HEK293 (cell line): Measurements from ENCODE around the gene APLNR.

ENCODE experiments used
- CTCF ChIA-PET: fragments of 350-600 bp; formaldehyde crosslinking; extraction: SDS; loops from one replicate; lab custom pipeline; 2021; ENCODE audit warnings: antibody characterized with exemption; lab: Yijun Ruan, JAX
- POLR2A ChIA-PET: fragments of 300-600 bp; formaldehyde crosslinking; extraction: SDS; loops from one replicate; lab custom pipeline; 2020; ENCODE audit warnings: antibody characterized with exemption, inconsistent platforms; lab: Yijun Ruan, JAX
- H3K27ac ChIP-seq: fragments of 200-500 bp; sonication (Bioruptor generic); 2 replicates; pipeline ENCODE4 v1.5.1; 2014; ENCODE audit warnings: low read depth, low read length, control low read depth, inconsistent platforms; ENCODE audit errors: extremely low read depth
- H3K36me3 ChIP-seq, 2 experiments: fragments of 200-500 bp in 1 of 2; sonication (Bioruptor generic) in 1 of 2; 1 replicate in 1 of 2; 2 replicates in 1 of 2; pipeline ENCODE4 v1.5.1; 2014 to 2017; ENCODE audit warnings: inconsistent platforms in 2 of 2, low read length in 2 of 2; ENCODE audit not compliant: control insufficient read depth in 2 of 2, insufficient read depth in 1 of 2
- H3K4me1 ChIP-seq: fragments of 200-500 bp; sonication (Bioruptor generic); 2 replicates; pipeline ENCODE4 v1.5.1; 2014; ENCODE audit warnings: mild to moderate bottlenecking, low read length, inconsistent platforms; ENCODE audit not compliant: control insufficient read depth, insufficient read depth
- H3K4me3 ChIP-seq: 2 replicates; pipeline ENCODE4 v1.5.1; 2011; ENCODE audit warnings: low read depth, mild to moderate bottlenecking, control low read depth, low read length, moderate library complexity
- H3K9me3 ChIP-seq: fragments of 200-500 bp; sonication (Bioruptor generic); 2 replicates; pipeline ENCODE4 v1.5.1; 2014; ENCODE audit warnings: low read depth, low read length, inconsistent platforms; ENCODE audit not compliant: control insufficient read depth, insufficient read depth
- GFI1B ChIP-seq: fragments of 450-650 bp; formaldehyde crosslinking; IDR thresholded peaks from 2 replicates; pipeline ENCODE4 v1.5.1; 2016; ENCODE audit warnings: missing biosample characterization, missing genetic modification characterization
- OVOL3 ChIP-seq: fragments of 450-650 bp; formaldehyde crosslinking; IDR thresholded peaks from 2 replicates; pipeline ENCODE4 v1.5.1; 2016; ENCODE audit warnings: missing biosample characterization, missing genetic modification characterization
- TRIM28 ChIP-seq: IDR thresholded peaks from 2 replicates; pipeline ENCODE4 v1.6.1; 2011; ENCODE audit warnings: low read length, control low read depth, borderline replicate concordance
- YY1 ChIP-seq: fragments of 450-650 bp; formaldehyde crosslinking; IDR thresholded peaks from 2 replicates; pipeline ENCODE4 v1.5.1; 2018; ENCODE audit warnings: missing biosample characterization, missing genetic modification characterization
- ZNF16 ChIP-seq: fragments of 450-650 bp; formaldehyde crosslinking; IDR thresholded peaks from 2 replicates; pipeline ENCODE4 v1.5.1; 2016; ENCODE audit warnings: low read depth, missing biosample characterization, missing genetic modification characterization
- ZNF19 ChIP-seq: fragments of 450-650 bp; formaldehyde crosslinking; IDR thresholded peaks from 2 replicates; pipeline ENCODE4; 2016; ENCODE audit warnings: missing biosample characterization, missing genetic modification characterization, low read depth
- ZNF2 ChIP-seq: fragments of 450-650 bp; formaldehyde crosslinking; IDR thresholded peaks from 2 replicates; pipeline ENCODE4 v1.5.1; 2016; ENCODE audit warnings: missing biosample characterization, missing genetic modification characterization
- ZNF24 ChIP-seq: fragments of 450-650 bp; formaldehyde crosslinking; IDR thresholded peaks from 2 replicates; pipeline ENCODE4 v1.5.1; 2016; ENCODE audit warnings: missing biosample characterization, missing genetic modification characterization
- ZNF394 ChIP-seq: fragments of 450-650 bp; formaldehyde crosslinking; IDR thresholded peaks from 2 replicates; pipeline ENCODE4 v1.5.1; 2016; ENCODE audit warnings: missing biosample characterization, missing genetic modification characterization, mild to moderate bottlenecking, moderate library complexity, borderline replicate concordance
- ZNF510 ChIP-seq: fragments of 450-650 bp; formaldehyde crosslinking; IDR thresholded peaks from 2 replicates; pipeline ENCODE4 v1.5.1; 2018; ENCODE audit warnings: mild to moderate bottlenecking, missing genetic modification characterization, missing biosample characterization; ENCODE audit not compliant: insufficient replicate concordance
- ZNF514 ChIP-seq: fragments of 450-650 bp; formaldehyde crosslinking; IDR thresholded peaks from 2 replicates; pipeline ENCODE4 v1.5.1; 2016; ENCODE audit warnings: missing biosample characterization, missing genetic modification characterization
- ZNF560 ChIP-seq: fragments of 450-650 bp; formaldehyde crosslinking; IDR thresholded peaks from 2 replicates; pipeline ENCODE4 v1.5.1; 2017; ENCODE audit warnings: missing biosample characterization, missing genetic modification characterization, borderline replicate concordance
- ZNF664 ChIP-seq: fragments of 450-650 bp; formaldehyde crosslinking; IDR thresholded peaks from 2 replicates; pipeline ENCODE4 v1.5.1; 2016; ENCODE audit warnings: missing biosample characterization, missing genetic modification characterization
- ZNF701 ChIP-seq: fragments of 450-650 bp; formaldehyde crosslinking; IDR thresholded peaks from 2 replicates; pipeline ENCODE4 v1.5.1; 2016; ENCODE audit warnings: missing biosample characterization, missing genetic modification characterization
- ZNF776 ChIP-seq: fragments of 450-650 bp; formaldehyde crosslinking; IDR thresholded peaks from 2 replicates; pipeline ENCODE4 v1.5.0; 2017; ENCODE audit warnings: missing biosample characterization, missing genetic modification characterization, borderline replicate concordance
- ZNF791 ChIP-seq: fragments of 450-650 bp; formaldehyde crosslinking; IDR thresholded peaks from 2 replicates; pipeline ENCODE4 v1.5.1; 2016; ENCODE audit warnings: missing biosample characterization, missing genetic modification characterization
- ZXDB ChIP-seq: fragments of 450-650 bp; formaldehyde crosslinking; IDR thresholded peaks from 2 replicates; pipeline ENCODE4 v1.5.1; 2016; ENCODE audit warnings: missing biosample characterization, missing genetic modification characterization
- TF ChIP-seq, protein P1 (sequence below): fragments of 450-650 bp; formaldehyde crosslinking; IDR thresholded peaks from 2 replicates; pipeline ENCODE4 v1.5.1; 2016; ENCODE audit warnings: missing biosample characterization, missing genetic modification characterization
- TF ChIP-seq, protein P2 (sequence below): fragments of 450-650 bp; formaldehyde crosslinking; IDR thresholded peaks from 2 replicates; pipeline ENCODE4 v1.5.1; 2017; ENCODE audit warnings: missing biosample characterization, missing genetic modification characterization

Gene APLNR

GRCh38 chr11:57214494-57214893 is 22.6 kb downstream of the APLNR start:
- no peaks in the 10 kb centered on the region for H3K9me3 ChIP-seq
- H3K27ac ChIP-seq, result no peak overlapping the region
- H3K4me1 ChIP-seq, result no peaks in the 10 kb centered on the region
- H3K36me3 ChIP-seq, result no peaks in the 10 kb centered on the region
- ChIA-PET CTCF (no interaction called here), POLR2A (no interaction called here)
- no peak overlapping the region for H3K4me3 ChIP-seq
- TF ChIP-seq ZNF2 (tag by site-specific recombination) (no peak), ZNF776 (tag by site-specific recombination) (no peak), OVOL3 (tag by site-specific recombination) (no peak), ZNF791 (tag by site-specific recombination) (no peak), ZNF19 (tag by site-specific recombination) (no peak), ZNF24 (tag by site-specific recombination) (no peak)
- TF ChIP-seq, protein P1, sequence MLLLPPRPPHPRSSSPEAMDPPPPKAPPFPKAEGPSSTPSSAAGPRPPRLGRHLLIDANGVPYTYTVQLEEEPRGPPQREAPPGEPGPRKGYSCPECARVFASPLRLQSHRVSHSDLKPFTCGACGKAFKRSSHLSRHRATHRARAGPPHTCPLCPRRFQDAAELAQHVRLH, result no peak
- TF ChIP-seq, all 188 proteins: peak for 0

DNA sequence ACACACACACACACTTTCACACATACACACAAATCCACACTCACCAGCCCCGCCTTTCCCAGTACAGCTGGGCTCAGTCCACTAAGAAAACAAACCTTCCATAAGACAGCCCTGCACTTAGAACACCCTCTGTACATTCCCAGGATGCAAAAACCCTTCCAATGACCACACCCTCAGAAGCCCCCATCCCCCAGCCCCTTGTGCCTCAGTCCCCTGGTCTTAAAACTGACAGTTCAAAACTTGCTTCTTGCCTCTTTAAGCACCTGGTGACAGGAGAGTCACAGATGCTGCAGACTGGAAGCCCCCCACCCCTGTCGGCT is 23.0 kb downstream of the APLNR start:
- no peaks in the 10 kb centered on the region for H3K9me3 ChIP-seq
- TF ChIP-seq TRIM28 (no peak), ZNF394 (tag by site-specific recombination) (no peak), ZNF701 (no peak), ZNF560 (tag by site-specific recombination) (no peak), ZXDB (tag by site-specific recombination) (no peak), YY1 (tag by site-specific recombination) (no peak), ZNF16 (tag by site-specific recombination) (no peak), GFI1B (tag by site-specific recombination) (no peak), ZNF514 (tag by site-specific recombination) (no peak), ZNF664 (tag by site-specific recombination) (no peak)
- H3K27ac ChIP-seq, result no peak overlapping the region
- no peaks in the 10 kb centered on the region for H3K36me3 ChIP-seq
- H3K4me3 ChIP-seq, result no peak overlapping the region
- ChIA-PET CTCF (interaction anchor here (1.2 kb wide), 1 partner anchor 35 kb away, joined by 5 read pairs; no protein-coding TSS in a partner anchor), POLR2A (no interaction called here)
- no peaks in the 10 kb centered on the region for H3K4me1 ChIP-seq

GRCh38 chr11:57213342-57214097 is 23.5 kb downstream of the APLNR start:
- no peaks in the 10 kb centered on the region for H3K36me3 ChIP-seq
- CTCF ChIA-PET, result interaction anchor here (1.2 kb wide), 1 partner anchor 36 kb away, joined by 5 read pairs; no protein-coding TSS in a partner anchor
- POLR2A ChIA-PET, result no interaction called here
- no peak for TF ChIP-seq ZNF510 (tag by site-specific recombination)
- TF ChIP-seq, protein P2, sequence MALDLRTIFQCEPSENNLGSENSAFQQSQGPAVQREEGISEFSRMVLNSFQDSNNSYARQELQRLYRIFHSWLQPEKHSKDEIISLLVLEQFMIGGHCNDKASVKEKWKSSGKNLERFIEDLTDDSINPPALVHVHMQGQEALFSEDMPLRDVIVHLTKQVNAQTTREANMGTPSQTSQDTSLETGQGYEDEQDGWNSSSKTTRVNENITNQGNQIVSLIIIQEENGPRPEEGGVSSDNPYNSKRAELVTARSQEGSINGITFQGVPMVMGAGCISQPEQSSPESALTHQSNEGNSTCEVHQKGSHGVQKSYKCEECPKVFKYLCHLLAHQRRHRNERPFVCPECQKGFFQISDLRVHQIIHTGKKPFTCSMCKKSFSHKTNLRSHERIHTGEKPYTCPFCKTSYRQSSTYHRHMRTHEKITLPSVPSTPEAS (tag by site-specific recombination), result peak; percentile 93
- no peak overlapping the region for H3K27ac ChIP-seq
- H3K9me3 ChIP-seq, result no peaks in the 10 kb centered on the region
- no peak overlapping the region for H3K4me3 ChIP-seq
- H3K4me1 ChIP-seq, result no peaks in the 10 kb centered on the region
